ENCODE measurements around the gene ADAMTS7.
A peak's percentile ranks its signal among the peaks of the same experiment; 100 is the strongest.
"Not testable (repeated sequence)": the region's sequence is repeated elsewhere in the genome, so short reads cannot be mapped to it uniquely, and the experiment has no call there.

ADAMTS7 gene, protein sequence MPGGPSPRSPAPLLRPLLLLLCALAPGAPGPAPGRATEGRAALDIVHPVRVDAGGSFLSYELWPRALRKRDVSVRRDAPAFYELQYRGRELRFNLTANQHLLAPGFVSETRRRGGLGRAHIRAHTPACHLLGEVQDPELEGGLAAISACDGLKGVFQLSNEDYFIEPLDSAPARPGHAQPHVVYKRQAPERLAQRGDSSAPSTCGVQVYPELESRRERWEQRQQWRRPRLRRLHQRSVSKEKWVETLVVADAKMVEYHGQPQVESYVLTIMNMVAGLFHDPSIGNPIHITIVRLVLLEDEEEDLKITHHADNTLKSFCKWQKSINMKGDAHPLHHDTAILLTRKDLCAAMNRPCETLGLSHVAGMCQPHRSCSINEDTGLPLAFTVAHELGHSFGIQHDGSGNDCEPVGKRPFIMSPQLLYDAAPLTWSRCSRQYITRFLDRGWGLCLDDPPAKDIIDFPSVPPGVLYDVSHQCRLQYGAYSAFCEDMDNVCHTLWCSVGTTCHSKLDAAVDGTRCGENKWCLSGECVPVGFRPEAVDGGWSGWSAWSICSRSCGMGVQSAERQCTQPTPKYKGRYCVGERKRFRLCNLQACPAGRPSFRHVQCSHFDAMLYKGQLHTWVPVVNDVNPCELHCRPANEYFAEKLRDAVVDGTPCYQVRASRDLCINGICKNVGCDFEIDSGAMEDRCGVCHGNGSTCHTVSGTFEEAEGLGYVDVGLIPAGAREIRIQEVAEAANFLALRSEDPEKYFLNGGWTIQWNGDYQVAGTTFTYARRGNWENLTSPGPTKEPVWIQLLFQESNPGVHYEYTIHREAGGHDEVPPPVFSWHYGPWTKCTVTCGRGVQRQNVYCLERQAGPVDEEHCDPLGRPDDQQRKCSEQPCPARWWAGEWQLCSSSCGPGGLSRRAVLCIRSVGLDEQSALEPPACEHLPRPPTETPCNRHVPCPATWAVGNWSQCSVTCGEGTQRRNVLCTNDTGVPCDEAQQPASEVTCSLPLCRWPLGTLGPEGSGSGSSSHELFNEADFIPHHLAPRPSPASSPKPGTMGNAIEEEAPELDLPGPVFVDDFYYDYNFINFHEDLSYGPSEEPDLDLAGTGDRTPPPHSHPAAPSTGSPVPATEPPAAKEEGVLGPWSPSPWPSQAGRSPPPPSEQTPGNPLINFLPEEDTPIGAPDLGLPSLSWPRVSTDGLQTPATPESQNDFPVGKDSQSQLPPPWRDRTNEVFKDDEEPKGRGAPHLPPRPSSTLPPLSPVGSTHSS (N-terminal part only)

DNA sequence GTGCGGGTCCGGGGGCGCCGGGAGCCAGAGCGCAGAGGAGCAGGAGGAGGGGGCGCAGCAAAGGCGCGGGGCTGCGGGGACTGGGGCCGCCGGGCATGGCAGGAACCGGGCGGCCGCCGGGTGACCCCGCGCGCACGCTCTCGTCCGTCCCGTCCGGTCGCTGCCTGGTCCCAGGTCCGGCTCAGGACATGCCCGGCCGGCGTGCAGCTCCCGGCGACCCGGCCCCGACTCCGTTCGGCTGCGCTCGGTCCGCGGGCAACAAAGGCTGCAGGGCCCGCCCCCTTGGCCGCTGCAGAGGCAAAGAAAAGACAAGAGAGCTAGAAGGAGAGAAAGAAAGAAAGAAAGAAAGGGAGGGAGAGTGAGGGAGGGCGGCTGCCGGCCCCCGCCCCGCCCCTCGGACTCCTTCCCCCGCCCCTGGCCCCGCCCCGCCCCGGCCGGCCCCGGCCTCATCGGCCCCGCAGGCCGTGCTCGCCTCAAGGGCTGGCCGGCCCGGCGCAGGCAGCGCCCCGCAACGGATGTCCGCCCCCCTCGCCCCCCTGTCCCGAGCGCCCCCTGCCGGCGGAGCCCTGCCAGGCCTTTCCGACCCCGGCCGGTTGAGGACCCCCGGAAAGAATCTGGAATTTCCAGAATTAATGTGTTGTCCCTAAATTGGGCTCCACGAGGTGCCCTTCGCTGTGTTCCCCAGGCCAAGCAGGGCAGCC, at the start of gene ADAMTS7:
Gene ADAMTS7, minus strand, starts transcription at position 341 of the 701 bp plus-strand sequence. Its CDS starts 244 bp downstream, at position 97.
- peak in 1 of 3 donors; percentile 43 for DNase-seq (ENCODE audit: low read depth in 3 of 3)

DNA sequence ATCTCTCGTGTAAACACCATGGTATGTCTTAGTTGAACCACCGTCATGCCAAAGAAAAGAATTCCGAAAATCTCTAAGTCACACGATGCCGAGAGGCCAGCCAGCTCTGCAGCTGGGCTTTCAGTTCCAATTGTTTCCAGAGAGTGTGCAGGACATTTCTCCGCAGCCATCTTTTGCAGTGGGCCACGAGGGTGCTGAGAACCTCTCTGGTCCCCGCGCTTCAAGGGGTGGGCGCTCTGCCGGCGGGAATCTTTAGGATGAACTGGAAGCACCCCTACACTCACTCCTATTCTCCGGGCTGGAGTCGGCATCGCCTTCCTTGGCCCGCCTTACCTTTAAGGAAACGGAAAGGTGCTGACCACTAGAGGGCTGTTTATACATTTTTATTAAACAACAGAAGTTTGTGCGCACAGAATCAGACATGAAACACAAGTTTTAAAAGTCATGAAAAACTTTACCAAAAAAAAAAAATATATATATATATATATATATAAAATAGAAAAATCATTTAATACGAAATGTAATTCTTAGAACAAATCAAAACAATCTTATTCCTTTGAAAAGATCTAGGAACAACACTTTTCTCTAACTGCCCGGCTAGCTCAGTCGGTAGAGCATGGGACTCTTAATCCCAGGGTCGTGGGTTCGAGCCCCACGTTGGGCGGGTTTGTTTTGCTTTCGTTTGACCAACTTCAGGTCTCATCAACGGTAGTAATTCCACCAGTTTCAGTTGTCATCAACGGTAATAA, 48.9 kb upstream of the ADAMTS7 start:
- DNase-seq (ENCODE audit: low read depth in 3 of 3), result peak; percentile 60 to 70 (median 69)

DNA sequence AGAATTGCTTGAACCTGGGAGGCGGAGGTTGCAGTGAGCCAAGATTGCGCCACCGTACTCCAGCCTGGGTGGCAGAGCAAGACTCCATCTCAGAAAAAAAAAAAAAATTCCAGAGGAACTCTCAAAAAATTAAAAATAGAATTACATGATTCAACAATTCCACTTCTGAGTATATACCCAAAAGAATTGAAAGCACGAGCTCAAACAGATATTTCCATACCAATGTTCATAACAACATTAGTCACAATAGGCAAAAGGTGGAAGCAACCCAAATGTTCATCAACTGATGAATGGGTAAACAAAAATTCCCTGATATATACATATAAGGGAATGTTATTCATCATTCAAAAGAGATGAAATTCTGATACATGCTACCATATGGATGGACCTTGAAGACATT, 44.5 kb upstream of the ADAMTS7 start:
- DNase-seq (ENCODE audit: low read depth in 3 of 3), result no peak

DNA sequence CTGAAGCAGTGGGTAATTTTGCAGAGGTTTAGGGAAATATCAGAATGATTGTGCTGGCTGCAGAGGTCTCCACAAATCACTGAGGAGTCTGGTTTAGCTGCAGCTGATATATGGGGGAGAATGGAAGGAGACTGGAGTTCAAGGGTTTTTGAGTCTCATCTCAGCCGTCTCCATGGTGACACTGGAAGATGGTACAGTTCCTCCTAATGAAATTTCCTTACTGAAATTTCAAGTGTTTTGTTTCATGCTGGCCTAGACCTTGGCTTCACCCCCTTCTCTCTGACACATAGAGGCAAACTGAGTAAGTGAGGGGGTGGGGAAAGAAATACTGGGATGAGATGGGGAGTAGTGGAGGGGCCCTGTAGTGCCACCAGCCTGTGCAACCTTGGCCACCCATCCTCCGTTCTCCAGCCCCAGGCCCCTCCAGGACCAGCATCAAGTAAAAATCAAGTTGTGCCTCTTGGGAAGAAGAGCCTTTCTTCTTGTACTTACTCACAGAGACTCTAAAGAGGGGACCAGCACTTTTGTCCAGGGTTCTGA, 43.6 kb upstream of the ADAMTS7 start:
- no peak for DNase-seq (ENCODE audit: low read depth in 3 of 3)

DNA sequence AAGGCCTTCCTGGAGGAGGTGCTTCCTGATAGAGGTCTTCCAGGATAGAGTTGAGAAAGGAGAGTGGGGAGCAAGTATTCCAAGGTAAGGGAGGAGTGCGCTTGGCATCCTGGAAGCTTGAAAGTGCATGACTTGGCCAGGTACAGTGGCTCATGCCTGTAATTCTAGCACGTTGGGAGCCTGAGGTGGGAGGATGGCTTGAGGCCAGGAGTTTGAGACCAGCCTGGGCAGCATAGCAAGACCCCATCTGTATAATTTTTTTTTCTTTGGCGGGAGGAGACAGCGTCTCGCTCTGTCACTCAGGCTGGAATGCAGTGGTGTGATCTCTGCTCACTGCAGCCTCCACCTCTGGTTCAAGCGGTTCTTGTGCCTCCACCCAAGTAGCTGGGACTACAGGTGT, 42.2 kb upstream of the ADAMTS7 start:
- DNase-seq (ENCODE audit: low read depth in 3 of 3), result no peak

DNA sequence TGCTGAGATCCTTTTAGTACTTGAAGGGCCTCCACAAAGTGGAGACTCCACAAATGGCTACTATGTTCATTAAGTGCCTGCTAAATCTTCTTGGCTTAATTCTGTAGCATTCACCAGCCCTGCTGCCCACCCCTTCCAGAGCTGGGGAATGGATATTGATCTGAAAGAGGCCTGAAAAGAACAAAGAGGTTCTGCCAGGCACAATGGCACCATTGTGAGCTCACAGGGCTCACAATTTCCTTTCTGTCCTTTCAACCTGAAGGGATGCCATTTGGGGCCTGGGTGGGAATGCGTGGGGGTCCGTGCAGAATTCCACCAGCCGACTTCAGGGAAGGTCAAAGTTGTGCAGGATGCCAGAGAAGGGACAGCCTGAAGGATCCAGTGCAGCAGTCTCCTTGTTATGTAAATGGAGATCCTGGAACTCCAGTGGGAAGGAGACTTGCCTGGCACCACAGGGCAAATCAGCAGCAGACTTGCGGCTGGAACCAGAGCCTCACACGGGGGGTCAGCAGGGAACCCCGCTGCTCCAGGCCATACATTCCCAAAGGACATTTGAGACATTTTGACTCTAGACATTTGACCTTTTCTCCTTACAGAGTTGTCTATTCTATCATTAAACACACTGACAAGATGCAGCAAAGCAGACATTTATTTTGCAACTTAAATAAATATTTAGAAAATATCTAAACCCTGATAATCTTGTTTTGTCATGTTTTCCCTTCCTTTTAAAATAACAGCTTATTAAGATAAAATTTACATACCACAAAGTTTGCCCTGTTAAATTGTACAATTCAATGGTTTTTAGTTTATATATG, 39.9 kb upstream of the ADAMTS7 start:
- no peak for DNase-seq (ENCODE audit: low read depth in 3 of 3)

DNA sequence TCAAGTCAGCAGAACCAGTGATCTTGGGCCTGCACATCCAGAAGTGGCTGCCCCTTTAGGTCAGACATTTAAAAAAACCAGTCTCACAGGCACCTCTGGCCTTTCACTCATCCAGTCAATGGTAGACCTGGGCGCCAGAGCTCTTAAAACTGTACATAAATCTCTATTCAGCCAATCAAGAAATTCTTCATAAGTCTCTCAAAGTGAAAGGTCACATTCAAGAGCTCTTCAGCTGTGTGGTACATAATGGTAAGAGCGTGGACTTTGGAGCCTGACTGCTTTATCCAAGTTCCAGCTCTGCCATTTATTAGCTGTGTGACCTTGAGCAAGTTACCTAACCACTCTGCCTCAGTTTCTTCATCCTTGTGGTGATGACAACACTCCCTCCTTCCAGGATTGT, 39.1 kb upstream of the ADAMTS7 start:
- DNase-seq (ENCODE audit: low read depth in 3 of 3), result no peak

DNA sequence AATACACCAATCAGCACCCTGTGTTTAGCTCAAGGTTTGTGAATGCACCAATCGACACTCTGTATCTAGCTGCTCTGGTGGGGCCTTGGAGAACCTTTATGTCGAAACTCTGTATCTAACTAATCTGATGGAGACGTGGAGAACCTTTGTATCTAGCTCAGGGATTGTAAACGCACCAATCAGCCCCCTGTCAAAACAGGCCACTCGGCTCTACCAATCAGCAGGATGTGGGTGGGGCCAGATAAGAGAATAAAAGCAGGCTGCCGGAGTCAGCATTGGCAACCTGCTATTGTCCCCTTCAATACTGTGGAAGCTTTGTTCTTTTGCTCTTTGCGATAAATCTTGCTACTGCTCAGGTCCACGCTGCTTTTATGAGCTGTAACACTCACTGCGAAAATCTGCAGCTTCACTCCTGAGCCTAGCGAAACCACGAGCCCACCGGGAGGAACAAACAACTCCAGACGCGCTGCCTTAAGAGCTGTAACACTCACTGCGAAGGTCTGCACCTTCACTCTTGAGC, 36.2 kb upstream of the ADAMTS7 start:
- not testable (repeated sequence) for DNase-seq (ENCODE audit: low read depth in 3 of 3)

DNA sequence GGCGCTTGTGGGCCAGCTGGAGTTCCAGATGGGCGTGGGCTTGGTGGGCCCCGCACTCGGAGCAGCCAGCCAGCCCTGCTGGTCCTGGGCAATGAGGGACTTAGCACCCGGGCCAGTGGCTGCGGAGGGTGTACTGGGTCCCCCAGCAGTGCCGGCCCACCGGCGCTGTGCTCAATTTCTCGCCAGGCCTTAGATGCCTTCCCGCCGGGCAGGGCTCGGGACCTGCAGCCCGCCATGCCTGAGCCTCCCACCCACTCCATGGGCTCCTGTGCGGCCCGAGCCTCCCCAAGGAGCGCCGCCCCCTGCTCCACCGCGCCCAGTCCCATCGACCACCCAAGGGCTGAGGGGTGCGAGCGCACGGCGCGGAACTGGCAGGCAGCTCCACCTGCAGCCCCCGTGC, 35.6 kb upstream of the ADAMTS7 start:
- DNase-seq (ENCODE audit: low read depth in 3 of 3), result not testable (repeated sequence)

DNA sequence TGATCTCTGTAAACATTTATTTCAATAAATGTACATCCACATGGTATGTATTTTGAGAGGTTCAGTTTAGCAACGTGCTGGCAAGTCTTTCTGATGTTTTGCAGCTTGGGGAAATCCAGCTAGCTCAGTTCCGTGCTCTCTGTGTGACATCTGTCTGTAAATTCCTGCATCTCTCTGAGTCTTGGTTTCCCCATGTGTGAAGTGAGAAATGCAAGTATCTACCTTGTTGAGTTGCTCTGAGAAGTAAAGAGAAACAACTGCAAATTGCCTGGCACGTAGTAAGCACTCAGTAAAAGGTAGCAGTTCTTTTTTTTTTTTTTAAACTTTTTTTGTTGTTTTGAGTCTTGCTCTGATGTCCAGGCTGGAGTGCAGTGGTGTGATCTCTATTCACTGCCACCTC, 31.3 kb upstream of the ADAMTS7 start:
- DNase-seq (ENCODE audit: low read depth in 3 of 3), result no peak

DNA sequence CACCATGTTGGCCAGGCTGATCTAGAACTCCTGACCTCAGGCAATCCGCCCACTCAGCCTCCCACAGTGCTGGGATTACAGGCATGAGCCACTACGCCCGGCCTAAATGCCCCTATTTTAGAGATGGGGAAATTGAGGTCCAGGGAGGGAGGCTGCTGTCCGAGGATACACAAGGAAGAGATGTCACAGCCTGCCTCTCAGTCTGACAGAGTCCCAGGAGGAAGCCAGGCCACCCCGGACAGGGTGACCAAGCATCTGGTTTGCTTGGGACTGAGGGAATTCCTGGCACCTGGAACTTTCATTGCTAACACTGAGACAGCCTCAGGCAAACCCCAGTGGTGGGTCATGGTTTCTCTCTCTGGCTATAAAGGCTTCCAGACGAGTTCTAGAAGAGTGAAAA, 30.6 kb upstream of the ADAMTS7 start:
- no peak for DNase-seq (ENCODE audit: low read depth in 3 of 3)

DNA sequence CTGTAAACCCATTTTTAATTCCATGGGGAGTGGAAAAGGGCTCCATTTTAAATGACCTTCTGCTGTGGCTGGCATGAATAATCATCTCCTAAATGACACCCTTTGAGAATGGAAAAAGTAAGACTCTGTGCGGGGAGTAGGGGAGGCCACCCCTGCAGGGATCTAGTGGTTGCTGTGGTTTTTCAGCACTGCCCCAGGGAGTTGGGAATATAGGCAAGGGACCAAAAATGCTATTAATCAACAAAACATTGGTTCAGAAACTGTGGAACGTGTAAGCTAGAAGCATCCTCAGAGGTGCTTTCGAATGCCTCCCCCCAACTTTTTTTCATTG, 30.1 kb upstream of the ADAMTS7 start:
- DNase-seq (ENCODE audit: low read depth in 3 of 3), result no peak

DNA sequence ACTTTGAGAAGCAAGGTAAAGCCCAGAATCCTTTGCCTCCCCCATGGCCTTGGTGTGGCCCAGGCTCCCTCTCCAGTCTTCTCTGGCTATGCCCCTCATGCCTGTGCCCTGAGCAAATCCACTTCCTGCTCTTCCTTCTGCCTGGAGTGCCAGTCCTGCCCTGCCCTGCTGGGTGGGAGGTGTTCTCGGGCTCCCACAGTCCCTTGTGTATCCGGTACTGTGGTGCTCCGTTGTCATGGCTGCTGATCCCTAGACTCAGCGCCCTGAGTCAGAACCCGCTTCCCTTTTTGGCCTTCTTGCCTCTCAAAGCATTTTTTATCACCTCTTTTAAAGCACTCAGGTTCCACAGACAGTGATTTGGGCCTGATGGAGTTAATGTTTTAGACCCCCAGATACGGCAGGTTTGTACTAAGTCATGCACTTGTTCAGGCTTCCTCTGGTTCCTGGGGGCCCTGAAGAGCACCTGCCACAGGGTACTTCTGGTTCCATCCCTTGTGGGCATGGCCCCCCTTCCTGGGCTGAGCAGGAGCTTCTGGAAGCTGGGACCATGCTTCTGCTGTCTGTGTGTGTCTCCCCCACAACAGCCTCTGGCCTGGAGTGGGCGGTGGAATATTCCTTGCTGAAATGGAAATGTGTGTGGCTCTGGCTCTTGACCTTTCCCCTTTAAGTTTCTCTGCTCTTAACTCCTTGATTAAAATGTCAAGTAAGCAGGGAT, 29.6 kb upstream of the ADAMTS7 start:
- no peak for DNase-seq (ENCODE audit: low read depth in 3 of 3)

DNA sequence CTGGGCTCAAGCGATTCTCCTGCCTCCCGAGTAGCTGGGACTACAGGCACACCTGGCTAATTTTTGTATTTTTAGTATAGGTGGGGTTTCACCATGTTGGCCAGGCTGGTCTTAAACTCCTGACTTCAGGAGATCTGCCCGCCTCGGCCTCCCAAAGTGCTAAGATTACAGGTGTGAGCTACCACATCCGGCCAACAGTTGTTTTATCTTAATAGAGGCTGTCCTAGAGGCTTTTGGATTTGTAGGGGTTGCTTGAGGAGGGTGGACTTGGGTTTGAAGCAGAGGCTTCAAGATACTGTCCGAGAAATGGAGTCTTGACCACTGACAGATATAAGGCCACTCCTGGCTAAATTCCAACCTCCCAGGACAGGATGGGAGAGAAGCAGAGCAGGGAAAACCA, 27.9 kb upstream of the ADAMTS7 start:
- not testable (repeated sequence) for DNase-seq (ENCODE audit: low read depth in 3 of 3)

DNA sequence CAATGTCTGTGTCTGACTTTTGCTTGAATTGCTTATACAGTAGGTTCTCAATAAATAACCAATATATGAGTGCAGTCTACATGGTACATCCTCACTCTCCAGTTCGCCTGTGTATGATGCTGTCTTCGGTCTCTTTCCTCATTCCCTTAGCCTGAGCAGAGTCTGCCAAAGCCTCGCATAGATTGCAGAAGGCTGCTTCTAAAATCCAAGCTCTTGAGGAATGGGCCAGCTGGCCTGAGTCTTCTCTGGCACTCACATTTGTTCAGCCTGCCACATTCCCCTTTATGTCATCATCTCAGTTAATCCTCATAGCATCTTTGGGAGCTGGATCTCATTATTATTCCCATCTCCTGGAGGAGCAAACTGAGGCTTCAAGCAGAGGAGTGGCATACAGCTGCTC, 27.2 kb upstream of the ADAMTS7 start:
- DNase-seq (ENCODE audit: low read depth in 3 of 3), result no peak

DNA sequence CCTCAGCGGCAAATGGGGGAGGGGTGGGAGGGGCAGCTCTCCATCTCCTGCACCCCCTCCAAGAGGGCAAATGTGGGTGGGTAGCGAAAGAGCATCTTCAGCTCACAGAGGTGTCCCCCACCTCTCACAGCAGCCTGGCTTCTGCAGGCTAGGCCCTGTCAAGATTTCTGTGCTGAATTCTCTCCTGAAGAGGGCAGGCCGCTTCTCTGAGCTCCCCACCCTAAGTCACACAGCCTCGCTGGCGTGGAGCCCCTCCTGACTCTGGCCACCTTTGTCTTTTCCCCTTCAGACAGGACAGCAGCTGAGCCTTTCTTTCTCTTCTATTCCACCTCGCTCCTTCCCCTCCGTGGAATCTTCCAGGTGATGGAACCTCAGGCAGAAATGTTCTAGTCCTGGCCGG, 26.3 kb upstream of the ADAMTS7 start:
- no peak for DNase-seq (ENCODE audit: low read depth in 3 of 3)

DNA sequence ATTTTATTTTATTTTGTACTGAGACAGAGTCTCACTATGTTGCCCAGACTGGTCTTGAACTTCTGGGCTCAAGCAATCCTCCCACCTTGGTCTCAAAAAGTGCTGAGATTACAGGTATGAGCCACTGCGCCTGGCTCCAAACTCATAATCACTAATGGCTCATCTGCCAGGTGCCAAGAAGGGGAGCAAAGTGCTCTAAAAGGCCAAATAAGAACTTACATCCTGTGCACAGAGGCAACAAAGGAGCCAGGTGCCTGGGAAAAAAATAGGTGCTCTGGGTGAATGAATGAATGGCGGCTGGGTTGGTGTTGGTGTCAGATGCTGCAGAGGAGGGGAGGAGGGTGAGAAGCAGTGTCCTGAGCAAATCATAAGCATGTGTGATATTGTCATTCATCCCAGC, 25.9 kb upstream of the ADAMTS7 start:
- DNase-seq (ENCODE audit: low read depth in 3 of 3), result no peak

DNA sequence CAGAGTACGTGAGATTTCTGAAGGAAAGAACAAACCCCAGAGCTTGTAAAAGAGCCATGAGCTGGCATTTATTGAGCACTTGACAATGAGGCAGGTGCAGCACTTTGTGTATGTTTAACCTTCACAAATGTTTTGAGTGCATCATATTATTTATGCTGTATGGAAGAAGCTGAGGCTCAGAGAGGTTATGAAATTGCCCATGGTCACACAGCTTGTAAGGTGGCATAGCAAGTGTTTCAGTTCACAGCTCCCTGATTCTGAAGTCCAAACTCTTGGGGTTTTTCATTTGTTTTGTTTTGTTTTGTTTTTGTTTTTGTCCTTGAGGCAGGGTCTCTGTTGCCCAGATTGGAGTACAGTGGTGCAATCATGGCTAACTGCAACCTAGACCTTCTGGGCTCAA, 25.1 kb upstream of the ADAMTS7 start:
- DNase-seq (ENCODE audit: low read depth in 3 of 3), result no peak
